ENCODE results near the gene TDP1. TPM values are rescaled to one million over a fixed set of nuclear protein-coding genes. Genes with fewer than 3 reads are reported as not detected.

Gene TDP1
- total and polyA plus RNA-seq, 2 of the 13 experiments (the other 11 are each of a cell fraction or from before 2014, with no cell fraction given) = 16.4 to 31.2 TPM

DNA sequence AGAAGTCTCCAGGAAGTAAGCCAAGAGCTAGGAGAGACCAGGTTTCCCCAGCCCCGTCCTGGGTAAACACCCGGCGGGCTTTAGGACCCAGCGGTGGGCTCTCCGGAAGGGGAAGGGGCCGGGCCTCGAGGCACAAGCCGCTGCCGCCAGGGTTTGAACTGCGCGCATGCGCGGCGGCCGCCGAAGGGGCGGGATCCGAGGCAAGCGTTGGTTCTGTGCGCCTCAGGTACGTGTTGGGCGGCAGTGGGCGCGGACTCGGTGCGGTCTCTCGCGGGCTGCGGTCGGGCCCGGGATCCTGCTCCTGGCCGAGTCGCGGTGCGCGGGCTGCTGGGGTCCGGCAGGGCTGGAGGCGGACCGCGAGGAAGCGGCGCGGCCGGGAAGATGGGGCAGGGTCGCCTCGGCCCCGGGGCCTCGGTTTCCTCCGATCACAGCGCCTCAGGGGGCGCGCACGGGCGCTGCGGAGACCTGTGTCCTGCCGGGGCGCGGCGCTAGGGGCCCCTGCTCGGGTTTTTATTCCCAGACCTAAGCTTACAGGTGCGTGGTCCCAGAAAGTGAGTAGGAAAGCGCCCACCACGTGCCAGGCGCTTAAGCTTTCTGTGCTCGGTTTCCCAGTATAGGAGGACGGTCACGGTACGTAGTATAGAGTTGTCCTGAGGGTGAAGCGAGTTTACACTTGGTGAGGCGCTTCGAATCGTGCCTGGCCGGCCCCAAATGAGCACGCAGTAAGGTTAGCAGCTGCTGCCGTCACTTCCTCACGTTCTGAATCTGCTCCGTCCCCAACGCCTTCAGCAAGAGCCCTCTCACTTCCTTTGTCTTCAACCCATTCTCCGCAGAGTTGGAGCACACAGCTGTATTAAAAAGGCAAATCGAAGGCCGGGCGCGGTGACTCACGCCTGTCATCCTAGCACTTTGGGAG is at the start of gene TDP1 (continued):
- TF ChIP-seq NR2C2 (CRISPR knock-in tag; IDR thresholded peaks at IDR 0.05; ENCODE audit: borderline replicate concordance) = 0 out of 2 replicates have a peak, but pooled peaks have one; percentile 23
- TF ChIP-seq, protein P1, sequence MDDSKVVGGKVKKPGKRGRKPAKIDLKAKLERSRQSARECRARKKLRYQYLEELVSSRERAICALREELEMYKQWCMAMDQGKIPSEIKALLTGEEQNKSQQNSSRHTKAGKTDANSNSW (CRISPR knock-in tag; IDR thresholded peaks at IDR 0.05; ENCODE audit: borderline replicate concordance) = no peak
- peak; percentile 79 for TF ChIP-seq ATF7-NPFF (CRISPR knock-in tag; IDR thresholded peaks at IDR 0.05; ENCODE audit: low read depth)
- TF ChIP-seq TARDBP (CRISPR knock-in tag; IDR thresholded peaks at IDR 0.05) = peak; percentile 37; the same call in 1 of the 2 replicates
- TF ChIP-seq, protein P2, sequence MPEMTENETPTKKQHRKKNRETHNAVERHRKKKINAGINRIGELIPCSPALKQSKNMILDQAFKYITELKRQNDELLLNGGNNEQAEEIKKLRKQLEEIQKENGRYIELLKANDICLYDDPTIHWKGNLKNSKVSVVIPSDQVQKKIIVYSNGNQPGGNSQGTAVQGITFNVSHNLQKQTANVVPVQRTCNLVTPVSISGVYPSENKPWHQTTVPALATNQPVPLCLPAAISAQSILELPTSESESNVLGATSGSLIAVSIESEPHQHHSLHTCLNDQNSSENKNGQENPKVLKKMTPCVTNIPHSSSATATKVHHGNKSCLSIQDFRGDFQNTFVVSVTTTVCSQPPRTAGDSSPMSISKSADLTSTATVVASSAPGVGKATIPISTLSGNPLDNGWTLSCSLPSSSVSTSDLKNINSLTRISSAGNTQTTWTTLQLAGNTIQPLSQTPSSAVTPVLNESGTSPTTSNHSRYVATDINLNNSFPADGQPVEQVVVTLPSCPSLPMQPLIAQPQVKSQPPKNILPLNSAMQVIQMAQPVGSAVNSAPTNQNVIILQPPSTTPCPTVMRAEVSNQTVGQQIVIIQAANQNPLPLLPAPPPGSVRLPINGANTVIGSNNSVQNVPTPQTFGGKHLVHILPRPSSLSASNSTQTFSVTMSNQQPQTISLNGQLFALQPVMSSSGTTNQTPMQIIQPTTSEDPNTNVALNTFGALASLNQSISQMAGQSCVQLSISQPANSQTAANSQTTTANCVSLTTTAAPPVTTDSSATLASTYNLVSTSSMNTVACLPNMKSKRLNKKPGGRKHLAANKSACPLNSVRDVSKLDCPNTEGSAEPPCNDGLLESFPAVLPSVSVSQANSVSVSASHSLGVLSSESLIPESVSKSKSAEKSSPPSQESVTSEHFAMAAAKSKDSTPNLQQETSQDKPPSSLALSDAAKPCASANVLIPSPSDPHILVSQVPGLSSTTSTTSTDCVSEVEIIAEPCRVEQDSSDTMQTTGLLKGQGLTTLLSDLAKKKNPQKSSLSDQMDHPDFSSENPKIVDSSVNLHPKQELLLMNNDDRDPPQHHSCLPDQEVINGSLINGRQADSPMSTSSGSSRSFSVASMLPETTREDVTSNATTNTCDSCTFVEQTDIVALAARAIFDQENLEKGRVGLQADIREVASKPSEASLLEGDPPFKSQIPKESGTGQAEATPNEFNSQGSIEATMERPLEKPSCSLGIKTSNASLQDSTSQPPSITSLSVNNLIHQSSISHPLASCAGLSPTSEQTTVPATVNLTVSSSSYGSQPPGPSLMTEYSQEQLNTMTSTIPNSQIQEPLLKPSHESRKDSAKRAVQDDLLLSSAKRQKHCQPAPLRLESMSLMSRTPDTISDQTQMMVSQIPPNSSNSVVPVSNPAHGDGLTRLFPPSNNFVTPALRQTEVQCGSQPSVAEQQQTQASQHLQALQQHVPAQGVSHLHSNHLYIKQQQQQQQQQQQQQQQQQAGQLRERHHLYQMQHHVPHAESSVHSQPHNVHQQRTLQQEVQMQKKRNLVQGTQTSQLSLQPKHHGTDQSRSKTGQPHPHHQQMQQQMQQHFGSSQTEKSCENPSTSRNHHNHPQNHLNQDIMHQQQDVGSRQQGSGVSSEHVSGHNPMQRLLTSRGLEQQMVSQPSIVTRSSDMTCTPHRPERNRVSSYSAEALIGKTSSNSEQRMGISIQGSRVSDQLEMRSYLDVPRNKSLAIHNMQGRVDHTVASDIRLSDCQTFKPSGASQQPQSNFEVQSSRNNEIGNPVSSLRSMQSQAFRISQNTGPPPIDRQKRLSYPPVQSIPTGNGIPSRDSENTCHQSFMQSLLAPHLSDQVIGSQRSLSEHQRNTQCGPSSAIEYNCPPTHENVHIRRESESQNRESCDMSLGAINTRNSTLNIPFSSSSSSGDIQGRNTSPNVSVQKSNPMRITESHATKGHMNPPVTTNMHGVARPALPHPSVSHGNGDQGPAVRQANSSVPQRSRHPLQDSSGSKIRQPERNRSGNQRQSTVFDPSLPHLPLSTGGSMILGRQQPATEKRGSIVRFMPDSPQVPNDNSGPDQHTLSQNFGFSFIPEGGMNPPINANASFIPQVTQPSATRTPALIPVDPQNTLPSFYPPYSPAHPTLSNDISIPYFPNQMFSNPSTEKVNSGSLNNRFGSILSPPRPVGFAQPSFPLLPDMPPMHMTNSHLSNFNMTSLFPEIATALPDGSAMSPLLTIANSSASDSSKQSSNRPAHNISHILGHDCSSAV (CRISPR knock-in tag; IDR thresholded peaks at IDR 0.05; ENCODE audit: borderline replicate concordance) = no peak; the same call in 1 of the 2 replicates
- TF ChIP-seq TOE1 (CRISPR knock-in tag; IDR thresholded peaks at IDR 0.05) = 0 out of 2 replicates have a peak, but pooled peaks have one; percentile 64
- 0 out of 2 replicates have a peak, but pooled peaks have one; percentile 27 for TF ChIP-seq MIXL1 (CRISPR knock-in tag; IDR thresholded peaks at IDR 0.05)
- 0 out of 2 replicates have a peak, but pooled peaks have one; percentile 28 for TF ChIP-seq ZNF260 (CRISPR knock-in tag; IDR thresholded peaks at IDR 0.05; ENCODE audit: borderline replicate concordance, low read depth)
- no peak for TF ChIP-seq ZBTB3 (CRISPR knock-in tag; IDR thresholded peaks at IDR 0.05; ENCODE audit: borderline replicate concordance, low read depth)
- peak; percentile 48; the same call in 1 of the 2 replicates for TF ChIP-seq RAD21 (CRISPR knock-in tag; IDR thresholded peaks at IDR 0.05)
- no peak; the same call in 1 of the 2 replicates for TF ChIP-seq ZNF205 (CRISPR knock-in tag; IDR thresholded peaks at IDR 0.05)
- no peak for TF ChIP-seq MTA3 (CRISPR knock-in tag; IDR thresholded peaks at IDR 0.05)
- TF ChIP-seq, protein P3, sequence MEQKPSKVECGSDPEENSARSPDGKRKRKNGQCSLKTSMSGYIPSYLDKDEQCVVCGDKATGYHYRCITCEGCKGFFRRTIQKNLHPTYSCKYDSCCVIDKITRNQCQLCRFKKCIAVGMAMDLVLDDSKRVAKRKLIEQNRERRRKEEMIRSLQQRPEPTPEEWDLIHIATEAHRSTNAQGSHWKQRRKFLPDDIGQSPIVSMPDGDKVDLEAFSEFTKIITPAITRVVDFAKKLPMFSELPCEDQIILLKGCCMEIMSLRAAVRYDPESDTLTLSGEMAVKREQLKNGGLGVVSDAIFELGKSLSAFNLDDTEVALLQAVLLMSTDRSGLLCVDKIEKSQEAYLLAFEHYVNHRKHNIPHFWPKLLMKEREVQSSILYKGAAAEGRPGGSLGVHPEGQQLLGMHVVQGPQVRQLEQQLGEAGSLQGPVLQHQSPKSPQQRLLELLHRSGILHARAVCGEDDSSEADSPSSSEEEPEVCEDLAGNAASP (CRISPR knock-in tag; IDR thresholded peaks at IDR 0.05; ENCODE audit: borderline replicate concordance) = peak; percentile 65; the same call in 1 of the 2 replicates
- TF ChIP-seq SMARCC2 (IDR thresholded peaks at IDR 0.05) = no peak
- TF ChIP-seq SP5 (CRISPR knock-in tag; IDR thresholded peaks at IDR 0.05; ENCODE audit: borderline replicate concordance, low read depth) = 0 out of 2 replicates have a peak, but pooled peaks have one; percentile 41
- no peak for TF ChIP-seq ZNF703 (CRISPR knock-in tag; IDR thresholded peaks at IDR 0.05; ENCODE audit: borderline replicate concordance)
- 0 out of 2 replicates have a peak, but pooled peaks have one; percentile 47 for TF ChIP-seq PAX8 (CRISPR knock-in tag; IDR thresholded peaks at IDR 0.05; ENCODE audit: borderline replicate concordance)
- no peak for TF ChIP-seq HNRNPL (IDR thresholded peaks at IDR 0.05; ENCODE audit: low read depth, low read length)
- TF ChIP-seq DPF2 (CRISPR knock-in tag; IDR thresholded peaks at IDR 0.05; ENCODE audit: borderline replicate concordance, low read depth) = no peak

Measured in HepG2 (cell line).